ENCODE data around the gene SGSH. TPM values are rescaled to one million over a fixed set of nuclear protein-coding genes. Genes with fewer than 3 reads are reported as not detected.
"Not testable (repeated sequence)": the region's sequence is repeated elsewhere in the genome, so short reads cannot be mapped to it uniquely, and the experiment has no call there.

Gene SGSH
- total RNA-seq, 6 experiments from 2014 or later: 41.2 to 52.6 (median 47.5) TPM

DNA sequence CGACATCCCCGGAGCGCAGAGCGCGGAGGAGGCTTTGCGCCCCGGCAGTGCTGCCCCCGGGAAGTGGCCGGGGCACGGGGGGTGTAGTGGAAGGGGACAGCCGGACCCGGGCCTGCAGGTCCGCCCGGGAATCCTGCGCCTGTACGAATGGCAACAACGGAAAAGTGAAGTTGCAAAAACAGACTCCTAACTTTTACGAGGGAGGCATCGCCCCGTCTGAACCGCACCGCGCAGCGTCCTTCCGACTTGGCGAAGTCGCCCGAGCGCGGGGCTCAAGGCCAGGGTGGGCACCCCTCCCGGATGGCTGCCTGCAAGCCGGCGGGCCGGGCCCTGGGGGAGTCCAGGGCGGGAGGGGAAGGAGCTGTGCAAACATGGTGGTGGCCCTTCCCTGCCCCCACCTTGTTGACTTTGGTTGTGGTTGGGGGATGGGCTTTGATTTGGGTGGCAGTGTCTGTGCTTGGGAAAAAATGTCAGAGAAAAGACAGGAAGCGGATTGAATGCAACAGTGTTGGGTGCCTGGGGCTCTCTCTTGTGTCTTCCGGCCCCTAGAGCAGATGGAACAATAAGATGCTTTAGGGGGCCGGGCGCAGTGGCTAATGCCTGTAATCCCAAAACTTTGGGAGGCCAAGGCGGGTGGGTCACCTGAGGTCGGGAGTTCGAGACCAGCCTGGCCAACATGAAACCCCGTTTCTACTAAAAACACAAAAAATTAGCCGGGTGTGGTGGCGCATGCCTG is 41.2 kb upstream of the SGSH start:
- Mint-ChIP-seq H3K36me3 (ENCODE audit: low read depth) (peaks cover 7% of the 10 kb centered on the region), H3K27me3 (ENCODE audit: insufficient read depth) (peaks cover 7% of the 10 kb centered on the region), H3K27ac (peak overlapping the region; percentile 86), H3K4me3 (peak overlapping the region; percentile 88), H3K9me3 (no peaks in the 10 kb centered on the region), H3K4me1 (ENCODE audit: low read depth) (peaks cover 28% of the 10 kb centered on the region)
- peak; percentile 53 for DNase-seq
- TF ChIP-seq, protein P1, sequence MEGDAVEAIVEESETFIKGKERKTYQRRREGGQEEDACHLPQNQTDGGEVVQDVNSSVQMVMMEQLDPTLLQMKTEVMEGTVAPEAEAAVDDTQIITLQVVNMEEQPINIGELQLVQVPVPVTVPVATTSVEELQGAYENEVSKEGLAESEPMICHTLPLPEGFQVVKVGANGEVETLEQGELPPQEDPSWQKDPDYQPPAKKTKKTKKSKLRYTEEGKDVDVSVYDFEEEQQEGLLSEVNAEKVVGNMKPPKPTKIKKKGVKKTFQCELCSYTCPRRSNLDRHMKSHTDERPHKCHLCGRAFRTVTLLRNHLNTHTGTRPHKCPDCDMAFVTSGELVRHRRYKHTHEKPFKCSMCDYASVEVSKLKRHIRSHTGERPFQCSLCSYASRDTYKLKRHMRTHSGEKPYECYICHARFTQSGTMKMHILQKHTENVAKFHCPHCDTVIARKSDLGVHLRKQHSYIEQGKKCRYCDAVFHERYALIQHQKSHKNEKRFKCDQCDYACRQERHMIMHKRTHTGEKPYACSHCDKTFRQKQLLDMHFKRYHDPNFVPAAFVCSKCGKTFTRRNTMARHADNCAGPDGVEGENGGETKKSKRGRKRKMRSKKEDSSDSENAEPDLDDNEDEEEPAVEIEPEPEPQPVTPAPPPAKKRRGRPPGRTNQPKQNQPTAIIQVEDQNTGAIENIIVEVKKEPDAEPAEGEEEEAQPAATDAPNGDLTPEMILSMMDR (IDR thresholded peaks at IDR 0.05): no peak

DNA sequence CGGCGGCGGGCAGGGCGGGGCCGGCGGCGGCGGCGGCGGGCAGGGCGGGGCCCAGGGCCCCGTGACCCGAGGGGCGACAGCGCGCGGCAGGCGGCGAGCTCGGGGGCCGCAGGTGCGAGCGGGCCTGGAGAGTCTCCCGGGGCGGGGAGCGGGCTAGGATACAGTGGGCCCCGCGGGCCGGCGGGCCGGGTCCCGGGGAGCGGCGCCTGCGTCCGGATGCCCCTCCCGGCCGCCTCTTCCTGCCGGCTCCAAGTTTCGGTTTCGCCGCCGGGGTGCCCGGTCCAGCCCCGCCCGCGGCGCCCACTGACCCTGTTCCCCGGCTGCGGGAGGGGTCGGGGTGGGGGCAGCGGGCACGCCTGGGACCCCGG is 40.6 kb upstream of the SGSH start, which contains the start of gene RNF213:
RNF213 (plus strand) TSS at position 62 of the 368 bp plus-strand sequence. CDS start 2,830 bp downstream, outside the sequence.
- Mint-ChIP-seq H3K27ac (peak within 1 kb of the TSS; percentile 92), H3K27me3 (ENCODE audit: insufficient read depth) (peaks cover 8% of the 10 kb centered on the region), H3K36me3 (ENCODE audit: low read depth) (peaks cover 4% of the 10 kb centered on the region), H3K9me3 (no peaks in the 10 kb centered on the region), H3K4me3 (peak within 1 kb of the TSS; percentile 88), H3K4me1 (ENCODE audit: low read depth) (peaks cover 29% of the 10 kb centered on the region)
- TF ChIP-seq, protein P1 (IDR thresholded peaks at IDR 0.05): no peak
- no peak for DNase-seq

DNA sequence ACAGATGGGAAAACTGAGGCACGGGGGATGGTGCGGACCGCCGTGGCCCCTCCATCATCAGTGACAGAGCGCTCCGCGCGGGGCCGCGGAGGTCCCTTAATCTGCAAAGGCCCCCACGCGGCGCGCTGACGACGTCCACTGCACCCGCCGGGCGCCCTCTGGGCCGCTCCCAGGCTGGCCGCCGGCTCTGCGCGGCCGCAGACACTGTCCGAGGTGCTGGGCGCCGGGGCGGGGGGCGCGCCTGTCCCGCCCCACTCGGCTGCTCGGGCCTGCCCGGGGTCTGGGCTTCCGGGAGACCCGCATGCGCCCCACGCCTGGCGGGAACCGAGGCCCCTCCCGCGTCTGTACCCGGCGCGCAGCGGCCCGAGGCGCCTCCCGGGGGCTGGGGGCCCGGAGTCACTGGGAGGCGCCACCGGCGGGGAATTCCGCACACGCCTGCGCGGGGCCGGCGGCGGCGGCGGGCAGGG is 40.0 kb upstream of the SGSH start:
- Mint-ChIP-seq H3K4me3 (peak overlapping the region; percentile 88), H3K4me1 (ENCODE audit: low read depth) (peaks cover 36% of the 10 kb centered on the region), H3K9me3 (no peaks in the 10 kb centered on the region), H3K36me3 (ENCODE audit: low read depth) (no peaks in the 10 kb centered on the region), H3K27ac (peak overlapping the region; percentile 92), H3K27me3 (ENCODE audit: insufficient read depth) (peaks cover 8% of the 10 kb centered on the region)
- DNase-seq: peak; percentile 54
- TF ChIP-seq, protein P1 (IDR thresholded peaks at IDR 0.05): no peak; the same call in 1 of the 2 replicates

DNA sequence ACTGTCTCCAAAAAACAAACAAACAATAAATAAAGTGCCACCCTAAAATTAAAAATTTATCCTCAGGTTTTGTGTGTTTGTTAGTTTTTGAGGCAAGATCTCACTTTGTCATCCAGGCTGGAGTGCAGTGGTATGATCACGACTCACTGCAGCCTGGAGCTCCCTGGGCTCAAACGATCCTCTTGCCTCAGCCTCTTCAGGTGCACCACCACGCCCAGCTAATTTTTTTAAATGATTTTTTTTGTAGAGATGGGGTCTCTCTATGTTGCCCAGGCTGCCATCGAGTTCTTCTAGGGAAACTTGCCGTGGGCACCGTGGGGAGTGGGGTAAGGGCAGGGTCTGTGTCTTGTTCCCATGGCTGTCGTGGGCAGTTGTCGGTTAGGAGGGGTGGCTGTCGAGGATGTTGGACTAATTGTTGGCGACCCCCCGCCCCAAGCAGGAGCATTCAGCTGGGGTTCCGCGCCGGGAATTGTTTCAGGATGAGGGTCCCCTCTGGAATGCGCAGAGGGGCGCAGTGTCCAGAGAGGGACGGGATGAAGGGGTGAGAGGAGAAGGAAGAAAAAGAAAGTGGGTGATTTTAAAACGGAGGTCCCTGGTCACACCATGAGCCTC is 39.4 kb upstream of the SGSH start:
- Mint-ChIP-seq H3K36me3 (ENCODE audit: low read depth) (no peaks in the 10 kb centered on the region), H3K9me3 (no peaks in the 10 kb centered on the region), H3K4me3 (peak overlapping the region; percentile 88), H3K27me3 (ENCODE audit: insufficient read depth) (peaks cover 8% of the 10 kb centered on the region), H3K4me1 (ENCODE audit: low read depth) (peaks cover 42% of the 10 kb centered on the region), H3K27ac (peak overlapping the region; percentile 92)
- TF ChIP-seq, protein P1 (IDR thresholded peaks at IDR 0.05): no peak
- peak; percentile 17 for DNase-seq

DNA sequence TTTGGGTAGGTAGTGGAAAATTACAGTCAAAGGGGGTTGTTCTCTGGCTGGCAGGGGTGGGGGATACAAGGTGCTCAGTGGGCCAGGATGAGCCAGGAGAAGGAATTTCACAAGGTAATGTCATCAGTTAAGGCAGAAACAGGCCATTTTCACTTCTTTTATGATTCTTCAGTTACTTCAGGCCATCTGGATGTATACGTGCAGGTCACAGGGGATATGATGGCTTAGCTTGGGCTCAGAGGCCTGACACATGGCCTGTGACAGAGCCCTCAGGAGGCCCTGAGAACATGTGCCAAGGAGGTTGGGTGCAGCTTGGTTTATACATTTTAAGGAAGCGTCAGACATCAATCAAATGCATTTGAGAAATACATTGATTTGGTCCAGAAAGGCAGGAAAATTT is 38.2 kb upstream of the SGSH start:
- H3K27ac Mint-ChIP-seq; H3K4me3 Mint-ChIP-seq; DNase-seq; H3K9me3 Mint-ChIP-seq; H3K27me3 Mint-ChIP-seq (ENCODE audit: insufficient read depth); H3K36me3 Mint-ChIP-seq (ENCODE audit: low read depth): not testable (repeated sequence)
- H3K4me1 Mint-ChIP-seq (ENCODE audit: low read depth): peaks cover 54% of the 10 kb centered on the region

DNA sequence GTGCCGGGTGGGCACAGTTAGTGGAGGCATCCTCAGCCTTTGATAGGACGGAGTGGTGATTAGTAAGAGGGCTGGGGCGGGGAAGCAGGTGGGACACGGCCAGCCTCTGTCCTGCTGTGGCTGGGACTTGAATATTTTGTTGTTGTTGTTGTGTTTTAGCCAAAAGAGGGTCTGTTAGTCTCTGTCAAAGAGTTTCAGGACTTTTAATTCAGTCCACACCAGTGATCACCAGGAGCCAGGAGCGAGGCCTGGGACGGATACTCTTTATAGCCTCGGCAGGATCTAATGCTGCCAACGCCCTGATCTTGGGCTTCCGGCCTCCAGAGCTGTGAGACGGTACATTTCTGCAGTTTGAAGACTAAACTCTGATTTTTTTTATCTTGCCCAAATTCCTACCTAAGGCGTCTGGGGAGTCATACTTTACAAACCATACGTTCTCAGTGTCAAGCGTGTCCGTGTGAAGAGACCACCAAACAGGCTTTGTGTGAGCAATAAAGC is 37.6 kb upstream of the SGSH start:
- TF ChIP-seq, protein P1 (IDR thresholded peaks at IDR 0.05): no peak
- Mint-ChIP-seq H3K36me3 (ENCODE audit: low read depth) (no peaks in the 10 kb centered on the region), H3K9me3 (no peaks in the 10 kb centered on the region), H3K27me3 (ENCODE audit: insufficient read depth) (peaks cover 8% of the 10 kb centered on the region), H3K4me1 (ENCODE audit: low read depth) (peaks cover 56% of the 10 kb centered on the region), H3K27ac (no peak overlapping the region), H3K4me3 (no peak overlapping the region)
- no peak for DNase-seq
